Transverse colon (tissue), 4 donors: ENCODE measurements around the gene SLC38A1. TPM values are rescaled to one million over a fixed set of nuclear protein-coding genes. Genes with fewer than 3 reads are reported as not detected.

Source experiments
- DNase-seq: peaks from one replicate; pipeline ENCODE4 v3.0.0-alpha.2; 2019
- H3K27ac ChIP-seq, 4 donors: fragments of 200-600 bp; sonication (generic); 2 replicates each; pipeline ENCODE4 v1.5.1; 2016 to 2018; ENCODE audit warnings: inconsistent platforms in 4 of 4
- H3K27me3 ChIP-seq: fragments of 200-600 bp; sonication (generic); 2 replicates; pipeline ENCODE4 v1.5.1; 2017; ENCODE audit warnings: inconsistent platforms
- H3K36me3 ChIP-seq, 4 donors: fragments of 200-600 bp; sonication (generic); 2 replicates each; pipeline ENCODE4 v1.5.1; 2017 to 2019; ENCODE audit warnings: inconsistent platforms in 4 of 4
- H3K4me1 ChIP-seq, 4 donors: fragments of 200-600 bp; sonication (generic); 2 replicates each; pipeline ENCODE4 v1.5.1; 2017 to 2020; ENCODE audit warnings: inconsistent platforms in 4 of 4
- H3K4me3 ChIP-seq, 4 donors: fragments of 200-600 bp; sonication (generic); 1 replicate in 1 of 4; 2 replicates in 3 of 4; pipeline versions ENCODE4 v1.5.1 to v1.6.1; 2017 to 2019; ENCODE audit warnings: inconsistent platforms in 4 of 4
- H3K9me3 ChIP-seq, 2 donors: fragments of 200-600 bp; sonication (generic); 2 replicates each; pipeline ENCODE4 v1.5.1; 2017 to 2019; ENCODE audit warnings: inconsistent platforms in 2 of 2
- EP300 ChIP-seq: sonication (generic); formaldehyde crosslinking; IDR thresholded peaks from one replicate; pipeline ENCODE4 v1.6.1; 2017; ENCODE audit warnings: antibody characterized with exemption, low read depth
- POLR2A ChIP-seq: fragments of 450-650 bp; IDR thresholded peaks from one replicate; pipeline ENCODE4 v1.6.1; 2016; ENCODE audit warnings: antibody characterized with exemption, mild to moderate bottlenecking, moderate library complexity
- POLR2AphosphoS5 ChIP-seq, 3 donors: sonication (generic); formaldehyde crosslinking; IDR thresholded peaks; one replicate each; pipeline ENCODE4 v1.6.1; 2016; ENCODE audit warnings: antibody characterized with exemption in 3 of 3
- WGBS, 2 donors: methylation state at CpG; one replicate each; pipeline ENCODE4 v1.1.5; 2018; ENCODE audit warnings: low coverage in 1 of 2; 5-methylcytosine and 5-hydroxymethylcytosine counted together
- in situ Hi-C, 4 donors: fragments of 200-750 bp; cut with MboI; loops; one replicate each; pipeline versions ENCODE4 v1.15.0 to v1.15.1; 2017; ENCODE audit warnings: low sequenced_read_pairs in 3 of 4, low pct_ligation_motif_present in 1 of 4, low pct_unique_long_range_greater_than_20kb in 1 of 4
- intact Hi-C: fragments of 100-400 bp; cut with DNase I; formaldehyde crosslinking; loops from one replicate; pipeline ENCODE4 v1.15.1; 2023; ENCODE audit warnings: low total_unique reads
- total RNA-seq, 4 donors: library from RNA; depleted of rRNA; stranded (reverse); fragments of >200 nt; gene quantifications; one replicate each; pipeline ENCODE4 v1.1.0, GENCODE V29; 2016
- TF ChIP-seq, protein P1 (sequence below), 5 experiments: fragments of 200-600 bp in 3 of 5; fragments of 450-650 bp in 2 of 5; sonication (generic) in 3 of 5; IDR thresholded peaks; 1 replicate in 2 of 5; 2 replicates in 3 of 5; pipeline ENCODE4 v1.5.1; 2016 to 2017; ENCODE audit warnings: antibody characterized with exemption in 5 of 5, inconsistent platforms in 3 of 5, mild to moderate bottlenecking in 2 of 5, moderate library complexity in 1 of 5

SLC38A1 gene
- total RNA-seq, 4 donors from 2014 or later, result 36.8 to 139 (median 117) TPM

DNA sequence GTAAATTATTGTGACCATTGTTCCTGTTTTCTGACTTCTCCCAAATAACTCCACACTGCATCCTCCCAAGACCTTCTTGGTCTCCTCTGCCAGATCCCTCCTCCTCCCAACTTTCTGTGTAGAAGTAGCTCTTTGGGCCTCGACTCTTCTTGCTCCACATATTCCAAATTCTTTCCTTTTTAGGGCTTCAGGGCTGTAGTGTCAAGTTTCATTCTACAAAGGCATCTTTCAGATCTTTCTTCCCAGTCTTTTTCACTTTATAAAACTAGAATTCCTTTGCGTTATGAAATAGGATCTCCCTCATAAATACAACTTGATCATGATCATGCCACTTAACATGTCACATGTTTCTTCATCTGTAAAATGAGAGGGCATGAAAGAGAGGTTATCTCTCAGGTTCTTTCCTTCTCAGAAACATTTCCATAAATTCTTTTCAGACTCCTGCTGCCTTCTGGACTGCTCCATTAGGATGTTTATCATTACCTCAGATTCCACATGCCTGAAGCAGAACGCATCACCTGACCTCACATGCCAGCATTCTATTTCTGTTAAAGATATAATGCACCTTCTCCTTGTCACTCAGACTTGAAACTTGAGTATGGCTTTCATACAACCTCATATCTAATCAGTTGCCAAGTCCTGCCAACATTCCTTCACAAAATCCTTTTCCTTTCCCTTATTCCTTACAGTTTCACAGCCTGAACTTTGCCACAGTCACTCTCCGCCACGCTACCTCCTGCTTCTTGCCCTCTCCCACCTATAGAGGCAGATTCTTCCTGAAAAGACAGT lies 8.5 kb downstream of the SLC38A1 start:
- TF ChIP-seq POLR2AphosphoS5 (IDR thresholded peaks at IDR 0.05) (no peak), EP300 (no peak), POLR2A (no peak)
- TF ChIP-seq, protein P1, sequence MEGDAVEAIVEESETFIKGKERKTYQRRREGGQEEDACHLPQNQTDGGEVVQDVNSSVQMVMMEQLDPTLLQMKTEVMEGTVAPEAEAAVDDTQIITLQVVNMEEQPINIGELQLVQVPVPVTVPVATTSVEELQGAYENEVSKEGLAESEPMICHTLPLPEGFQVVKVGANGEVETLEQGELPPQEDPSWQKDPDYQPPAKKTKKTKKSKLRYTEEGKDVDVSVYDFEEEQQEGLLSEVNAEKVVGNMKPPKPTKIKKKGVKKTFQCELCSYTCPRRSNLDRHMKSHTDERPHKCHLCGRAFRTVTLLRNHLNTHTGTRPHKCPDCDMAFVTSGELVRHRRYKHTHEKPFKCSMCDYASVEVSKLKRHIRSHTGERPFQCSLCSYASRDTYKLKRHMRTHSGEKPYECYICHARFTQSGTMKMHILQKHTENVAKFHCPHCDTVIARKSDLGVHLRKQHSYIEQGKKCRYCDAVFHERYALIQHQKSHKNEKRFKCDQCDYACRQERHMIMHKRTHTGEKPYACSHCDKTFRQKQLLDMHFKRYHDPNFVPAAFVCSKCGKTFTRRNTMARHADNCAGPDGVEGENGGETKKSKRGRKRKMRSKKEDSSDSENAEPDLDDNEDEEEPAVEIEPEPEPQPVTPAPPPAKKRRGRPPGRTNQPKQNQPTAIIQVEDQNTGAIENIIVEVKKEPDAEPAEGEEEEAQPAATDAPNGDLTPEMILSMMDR (IDR thresholded peaks at IDR 0.05), result no peak
- intact Hi-C loops, result loop anchor here (10.0 kb wide), 2 partner anchors 106 to 124 kb away; no protein-coding TSS in a partner anchor
- WGBS, 2 donors, result 75 to 81% methylated on average over 4 to 5 of the region's 5 CpGs
- peaks cover 0 to 80% (median 40%) of the 10 kb centered on the region in 4 donors for H3K4me1 ChIP-seq
- in situ Hi-C loops, result loop anchor here in 2 of 4 donors (10.0 to 25.0 kb wide), 2 partner anchors 46 to 98 kb away; no protein-coding TSS in a partner anchor
- peak overlapping the region; percentile 23 to 53 (median 42) for H3K27ac ChIP-seq
- H3K36me3 ChIP-seq, result no peaks in the 10 kb centered on the region
- H3K9me3 ChIP-seq, result no peaks in the 10 kb centered on the region
- H3K27me3 ChIP-seq, result no peaks in the 10 kb centered on the region
- no peak for DNase-seq
- no peak overlapping the region for H3K4me3 ChIP-seq

DNA sequence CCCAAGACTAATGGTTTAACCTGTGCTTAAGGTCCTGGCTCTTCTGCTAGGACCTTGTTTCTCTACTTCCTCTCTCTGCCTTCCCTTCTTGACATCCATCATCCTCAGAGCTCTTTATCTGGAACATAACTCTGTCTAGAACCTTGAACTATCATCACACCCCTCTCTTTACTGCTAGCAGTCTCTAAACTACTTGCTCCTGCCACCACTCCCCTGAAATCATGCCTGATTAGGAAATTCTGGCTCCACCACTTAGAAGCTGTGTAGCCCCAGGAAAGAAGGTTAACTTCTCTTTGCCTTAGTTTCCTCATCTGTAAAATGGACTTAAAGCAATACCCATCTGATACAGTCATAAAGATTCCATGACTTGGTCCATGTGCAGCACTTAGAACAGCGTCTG lies 9.1 kb downstream of the SLC38A1 start:
- intact Hi-C loops, result loop anchor here (10.0 kb wide), 2 partner anchors 105 to 125 kb away; no protein-coding TSS in a partner anchor
- Histone ChIP-seq H3K27me3 (no peaks in the 10 kb centered on the region), H3K27ac (peak overlapping the region; percentile 15 to 53 (median 42)), H3K9me3 (no peaks in the 10 kb centered on the region), H3K4me3 (no peak overlapping the region), H3K36me3 (peaks cover 0 to under 1% (median 0%) of the 10 kb centered on the region in 4 donors), H3K4me1 (peaks cover 0 to 79% (median 40%) of the 10 kb centered on the region in 4 donors)
- in situ Hi-C loops, result loop anchor here in 2 of 4 donors (10.0 to 25.0 kb wide), 2 partner anchors 45 to 97 kb away; no protein-coding TSS in a partner anchor
- no peak for TF ChIP-seq POLR2AphosphoS5 (IDR thresholded peaks at IDR 0.05)
- no peak for TF ChIP-seq POLR2A
- TF ChIP-seq EP300, result no peak
- TF ChIP-seq, protein P1 (IDR thresholded peaks at IDR 0.05), result no peak
- WGBS, 2 donors, result 78% methylated on average over 1 of the region's 1 CpG; no CpG with 5 or more reads in 1 of the 2 donors
- no peak for DNase-seq

DNA sequence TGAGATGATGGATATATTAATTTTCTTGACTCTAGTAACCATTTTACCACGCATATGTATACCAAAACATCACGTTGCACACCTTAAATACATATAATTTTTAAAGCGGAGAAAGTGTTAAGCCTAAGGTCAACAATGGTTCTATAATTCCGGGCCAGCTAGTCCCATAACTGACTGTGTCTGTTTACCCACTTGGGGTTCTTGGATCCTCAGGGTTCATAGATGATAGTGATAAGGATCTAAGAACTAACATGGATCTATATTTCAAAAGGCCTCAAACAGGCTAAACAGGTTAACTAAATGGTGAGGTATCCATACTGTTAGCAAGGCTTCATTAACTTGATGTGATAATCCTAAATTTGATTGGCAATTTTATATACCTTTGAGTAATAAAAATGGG lies 9.8 kb downstream of the SLC38A1 start:
- Histone ChIP-seq H3K4me1 (peaks cover 0 to 74% (median 38%) of the 10 kb centered on the region in 4 donors), H3K9me3 (no peaks in the 10 kb centered on the region), H3K4me3 (no peak overlapping the region), H3K36me3 (peaks cover 0 to 6% (median 0%) of the 10 kb centered on the region in 4 donors), H3K27me3 (no peaks in the 10 kb centered on the region), H3K27ac (no peak overlapping the region)
- in situ Hi-C loops, result loop anchor here in 1 of 4 donors (25.0 kb wide), 1 partner anchor 97 kb away; no protein-coding TSS in a partner anchor
- intact Hi-C loops, result no loop called here
- no peak for DNase-seq
- WGBS, 2 donors, result 40 to 61% methylated on average over 3 to 4 of the region's 4 CpGs
- TF ChIP-seq EP300 (no peak), POLR2A (no peak), POLR2AphosphoS5 (IDR thresholded peaks at IDR 0.05) (no peak)
- TF ChIP-seq, protein P1 (IDR thresholded peaks at IDR 0.05), result no peak

DNA sequence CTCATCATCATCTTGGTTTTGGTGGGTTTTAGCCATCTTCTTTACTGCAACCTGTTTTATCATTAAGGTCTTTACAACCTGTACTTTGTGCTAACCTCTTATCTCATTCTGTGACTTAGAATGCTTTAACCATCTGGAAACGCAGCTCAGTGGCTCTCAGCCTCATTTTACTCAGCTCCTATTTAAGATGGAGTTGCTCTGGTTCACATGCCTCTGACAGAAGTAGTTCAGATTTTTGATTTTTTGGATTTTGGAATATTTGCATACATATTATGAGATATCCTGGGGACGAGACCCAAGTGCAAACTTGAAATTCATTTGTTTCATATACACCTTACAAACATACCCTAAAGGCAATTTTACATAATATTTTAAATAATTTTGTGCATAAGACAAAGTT lies 10.7 kb downstream of the SLC38A1 start:
- no peaks in the 10 kb centered on the region for H3K9me3 ChIP-seq
- in situ Hi-C loops (loop anchor here in 1 of 4 donors (25.0 kb wide), 1 partner anchor 96 kb away; no protein-coding TSS in a partner anchor), intact Hi-C loops (no loop called here)
- H3K36me3 ChIP-seq, result peaks cover 0 to 10% (median 0%) of the 10 kb centered on the region in 4 donors
- H3K27me3 ChIP-seq, result no peaks in the 10 kb centered on the region
- no peak for DNase-seq
- WGBS, 2 donors, result 73 to 81% methylated on average over 2 of the region's 2 CpGs
- H3K4me1 ChIP-seq, result peaks cover 0 to 64% (median 32%) of the 10 kb centered on the region in 4 donors
- no peak overlapping the region for H3K27ac ChIP-seq
- no peak for TF ChIP-seq POLR2AphosphoS5 (IDR thresholded peaks at IDR 0.05)
- no peak for TF ChIP-seq EP300
- no peak for TF ChIP-seq POLR2A
- H3K4me3 ChIP-seq, result no peak overlapping the region
